Forelimb muscle (tissue), 1 donor: ENCODE data around the gene ATF7. TPM values are rescaled to one million over a fixed set of nuclear protein-coding genes. Genes with fewer than 3 reads are reported as not detected.

Experiments used
- polyA plus RNA-seq: library from polyadenylated mRNA; unstranded; fragments of 120-200 nt; gene quantifications from one replicate; pipeline ENCODE4 v1.2.1, GENCODE V29; 2013; ENCODE audit not compliant: insufficient read length

The ATF7 gene
- polyA plus RNA-seq, 1 donor, result 49.7 TPM

Other genes starting within 250 kb of the ATF7 start
- gene SP1, start 246.2 kb downstream of the ATF7 start, polyA plus RNA-seq, result 37.2 TPM
- 0.09 TPM for gene AMHR2, start 202.5 kb downstream of the ATF7 start, polyA plus RNA-seq
- 41.6 TPM for gene PRR13, start 184.6 kb downstream of the ATF7 start, polyA plus RNA-seq
- gene PCBP2, start 174.3 kb downstream of the ATF7 start, polyA plus RNA-seq, result 550 TPM
- 14.3 TPM for gene MAP3K12, start 126.9 kb downstream of the ATF7 start, polyA plus RNA-seq
- gene TARBP2, start 125.1 kb downstream of the ATF7 start, polyA plus RNA-seq, result 20.9 TPM
- not detected for gene NPFF, start 118.9 kb downstream of the ATF7 start, polyA plus RNA-seq
- 857 TPM for gene ATP5MC2, start 49.7 kb upstream of the ATF7 start, polyA plus RNA-seq
- gene CALCOCO1, start 101.1 kb upstream of the ATF7 start, polyA plus RNA-seq, result 80.8 TPM
- not detected for gene CISTR, start 125.6 kb upstream of the ATF7 start, polyA plus RNA-seq